Pancreas (tissue), 10 donors: ENCODE measurements around the gene FOXF1. TPM values are rescaled to one million over a fixed set of nuclear protein-coding genes. Genes with fewer than 3 reads are reported as not detected.

Source experiments
- ATAC-seq, 4 donors: fragments of 200-7000 bp; cut with Tn5 transposase; one replicate each; pipeline versions ENCODE4 v1.8.0 to v1.9.1; 2020; ENCODE audit warnings: mild to moderate bottlenecking in 4 of 4, moderate library complexity in 4 of 4
- DNase-seq, 6 donors: peaks; one replicate each; pipeline ENCODE4 v3.0.0-alpha.2; 2020
- FAIRE-seq: peaks from 2 replicates; lab custom pipeline; 2012; peaks lifted over from hg19 to GRCh38; lab: Jason Lieb, UNC
- H3K27ac ChIP-seq, 4 donors: fragments of 200-600 bp; sonication (generic); 1 replicate in 3 of 4; 2 replicates in 1 of 4; pipeline versions ENCODE4 v1.5.0 to v1.8.0; 2020
- H3K27me3 ChIP-seq, 4 donors: fragments of 200-600 bp; one replicate each; pipeline ENCODE4 v1.8.0; 2021
- H3K36me3 ChIP-seq, 3 donors: fragments of 200-600 bp; sonication (generic) in 1 of 3; one replicate each; pipeline versions ENCODE4 v1.5.0 to v1.8.0; 2020 to 2021
- H3K4me1 ChIP-seq, 3 donors: fragments of 200-600 bp; one replicate each; pipeline ENCODE4 v1.8.0; 2021
- H3K4me3 ChIP-seq, 4 donors: fragments of 200-600 bp; sonication (generic) in 2 of 4; one replicate each; pipeline versions ENCODE4 v1.5.0 to v1.8.0; 2020 to 2021
- H3K9me3 ChIP-seq, 4 donors: fragments of 200-600 bp; one replicate each; pipeline ENCODE4 v1.8.0; 2021
- CTCF ChIP-seq, 4 donors: fragments of 200-600 bp; sonication (generic) in 3 of 4; IDR thresholded peaks; one replicate each; pipeline versions ENCODE4 v1.5.0 to v1.8.0; 2021; ENCODE audit warnings: antibody characterized with exemption in 4 of 4
- WGBS, 2 donors: extraction: QIAGEN DNeasy Blood & Tissue Kit; methylation state at CpG; one replicate each; pipeline ENCODE4 v1.1.7; 2013; 5-methylcytosine and 5-hydroxymethylcytosine counted together
- intact Hi-C, 3 donors: fragments of 100-400 bp; cut with DNase I; formaldehyde crosslinking; loops; one replicate each; pipeline versions ENCODE4 v1.11.1 to v1.14.2; 2022
- polyA plus RNA-seq, 2 donors: library from polyadenylated mRNA; stranded (reverse); fragments of 200-250 nt; gene quantifications; one replicate each; pipeline ENCODE4 v1.2.3, GENCODE V29; 2013
- total RNA-seq, 6 donors: library from RNA; stranded (reverse); fragmentation: NEBNext Ultra II Directional in 4 of 6; extraction: Animal tissue kit (Norgen Biotek cat#: 25700) in 4 of 6; gene quantifications; one replicate each; pipeline versions ENCODE4 v1.2.1 to v1.2.4, GENCODE V29; 2021 to 2023
- donor health status: healthy with polysubstance abuse.
- donor health status: DM: no; HTN: no; CAD: no; lungs with moderate emphysema.
- donor health status: DM: no; HTN: no; CAD: no.
- donor health status: control.
- donor health status: control.
- donor health status: Bipolar disorder and iron deficiency.
- donor health status: DM: yes; HTN: yes; CAD: no.
- donor health status: DM: no; HTN: no; CAD: no.
- donor health status: DM: no; HTN: no; CAD: no.
- donor health status: DM: yes; HTN: yes; CAD: no.

The FOXF1 gene
- total and polyA plus RNA-seq, 8 donors = 0.16 to 1.2 (median 0.52) TPM

DNA sequence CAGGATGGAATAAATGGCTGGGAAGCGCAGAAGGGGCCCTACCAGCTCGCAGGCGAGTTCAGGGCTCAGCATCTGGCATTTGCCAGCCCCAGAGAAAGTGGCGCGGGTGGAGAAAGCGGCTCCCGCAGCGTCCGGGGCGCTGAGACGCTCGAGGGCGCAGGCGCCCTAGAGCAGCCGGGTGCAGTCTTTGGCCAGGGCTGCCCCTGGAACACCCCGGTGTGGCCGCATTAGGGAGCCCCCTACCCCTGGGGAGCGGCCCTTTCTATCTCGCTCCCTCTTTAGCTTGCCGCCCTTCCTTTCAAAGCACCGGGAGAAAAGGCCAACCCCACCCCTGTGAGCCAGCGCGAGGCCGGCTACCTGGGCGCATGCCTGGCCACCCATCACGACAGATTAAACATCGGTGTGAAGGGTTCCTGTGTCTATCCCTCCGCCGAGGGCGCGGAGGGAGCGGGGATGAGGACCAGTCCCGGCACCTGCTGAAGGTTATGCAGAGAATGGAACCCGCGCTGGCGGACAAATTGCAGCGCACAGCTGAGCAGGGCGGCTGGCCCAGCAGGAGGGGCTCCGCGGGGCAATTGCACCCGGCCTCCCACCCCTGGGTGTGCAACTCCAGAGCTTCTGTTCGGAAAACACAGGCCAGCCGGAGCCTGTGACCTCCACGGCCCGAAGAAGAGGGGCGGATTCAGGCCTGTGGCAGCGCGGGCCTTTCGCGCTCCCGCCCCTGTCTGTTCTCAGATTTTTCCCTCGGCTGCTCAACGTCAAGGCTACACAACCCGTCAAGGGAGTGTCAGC, 15.6 kb upstream of the FOXF1 start:
- peaks cover 0 to 46% (median 9%) of the 10 kb centered on the region in 4 donors for H3K27me3 ChIP-seq
- intact Hi-C loops = no loop called here
- ATAC-seq (no peak), DNase-seq (no peak), FAIRE-seq (no peak)
- H3K4me3 ChIP-seq = no peak overlapping the region
- no peak for TF ChIP-seq CTCF (IDR thresholded peaks at IDR 0.05)
- no peaks in the 10 kb centered on the region for H3K9me3 ChIP-seq
- H3K27ac ChIP-seq = no peak overlapping the region
- 4 to 8% methylated on average over 53 to 54 of the region's 54 CpGs for WGBS, 2 donors
- no peaks in the 10 kb centered on the region for H3K36me3 ChIP-seq
- no peaks in the 10 kb centered on the region for H3K4me1 ChIP-seq

- no peaks in the 10 kb centered on the region for H3K4me1 ChIP-seq
These were observed 15.0 kb upstream of the FOXF1 start for GRCh38 chr16:86495357-86495701.

GRCh38 chr16:86495756-86496261, 14.5 kb upstream of the FOXF1 start:
- no peak for DNase-seq
- H3K36me3 ChIP-seq = no peaks in the 10 kb centered on the region
- H3K27me3 ChIP-seq = peaks cover 0 to 57% (median 9%) of the 10 kb centered on the region in 4 donors
- no peak for FAIRE-seq
- no peaks in the 10 kb centered on the region for H3K9me3 ChIP-seq
- H3K27ac ChIP-seq = no peak overlapping the region
- WGBS, 2 donors = 8 to 10% methylated on average over 14 to 16 of the region's 16 CpGs
- H3K4me3 ChIP-seq = no peak overlapping the region
- no peak for ATAC-seq
- intact Hi-C loops = no loop called here
- H3K4me1 ChIP-seq = no peaks in the 10 kb centered on the region
- no peak for TF ChIP-seq CTCF (IDR thresholded peaks at IDR 0.05)

More at GRCh38 chr16:86495357-86495701, 15.0 kb upstream of the FOXF1 start:
- Histone ChIP-seq H3K27ac (no peak overlapping the region), H3K4me3 (no peak overlapping the region), H3K27me3 (peaks cover 0 to 52% (median 9%) of the 10 kb centered on the region in 4 donors), H3K36me3 (no peaks in the 10 kb centered on the region), H3K9me3 (no peaks in the 10 kb centered on the region)
- ATAC-seq = no peak
- intact Hi-C loops = no loop called here
- DNase-seq = no peak
- WGBS, 2 donors = 6 to 9% methylated on average over 10 of the region's 10 CpGs
- FAIRE-seq = no peak
- TF ChIP-seq CTCF (IDR thresholded peaks at IDR 0.05) = no peak

DNA sequence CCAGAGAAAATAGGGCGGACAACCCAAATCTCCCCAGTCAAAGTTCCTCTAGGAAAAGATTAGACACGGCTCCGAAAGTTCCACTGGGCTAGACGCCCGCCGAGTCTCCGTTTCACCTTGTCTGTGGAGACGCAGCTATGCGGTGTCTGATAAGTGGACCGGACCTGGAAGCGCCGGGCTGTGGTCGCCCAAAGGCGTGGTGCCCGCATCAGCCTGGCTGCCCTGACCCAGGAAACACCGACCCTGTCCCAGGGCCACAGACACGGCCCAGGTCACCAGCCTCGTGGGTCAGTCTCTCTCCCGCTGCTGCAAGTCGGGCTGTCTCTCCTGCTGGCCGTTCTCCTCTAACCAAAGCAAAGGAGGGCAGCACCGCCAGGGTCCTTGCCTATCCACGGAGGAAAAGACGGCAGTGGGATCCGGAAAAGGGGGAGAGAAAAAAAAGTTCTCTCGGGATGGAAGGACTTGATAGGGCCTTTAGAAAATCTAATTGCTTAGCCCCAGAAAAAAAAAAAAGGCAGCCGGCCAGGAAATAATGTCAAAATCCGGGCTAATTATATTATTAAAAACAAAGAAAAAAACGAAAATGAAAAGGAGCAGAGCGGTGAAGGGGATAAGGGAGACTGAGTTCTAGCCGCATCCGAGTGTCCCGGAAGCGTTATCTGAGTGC, 13.9 kb upstream of the FOXF1 start:
- Histone ChIP-seq H3K9me3 (no peaks in the 10 kb centered on the region), H3K4me3 (no peak overlapping the region), H3K27me3 (peaks cover 0 to 63% (median 9%) of the 10 kb centered on the region in 4 donors), H3K4me1 (no peaks in the 10 kb centered on the region), H3K27ac (no peak overlapping the region), H3K36me3 (no peaks in the 10 kb centered on the region)
- 7 to 8% methylated on average over 34 of the region's 34 CpGs for WGBS, 2 donors
- FAIRE-seq (no peak), ATAC-seq (no peak), DNase-seq (no peak)
- intact Hi-C loops = no loop called here
- TF ChIP-seq CTCF (IDR thresholded peaks at IDR 0.05) = no peak
